Effector CD8-positive, alpha-beta T cell (primary cell): Measurements from ENCODE around the gene CALB2.
"Not testable (repeated sequence)": the region's sequence is repeated elsewhere in the genome, so short reads cannot be mapped to it uniquely, and the experiment has no call there.

ENCODE experiments used
- DNase-seq: peaks from one replicate; lab custom pipeline; 2025; lab: John Stamatoyannopoulos, UW

The CALB2 gene

GRCh38 chr16:71352963-71353460, 5.5 kb upstream of the CALB2 start:
- no peak for DNase-seq

DNA sequence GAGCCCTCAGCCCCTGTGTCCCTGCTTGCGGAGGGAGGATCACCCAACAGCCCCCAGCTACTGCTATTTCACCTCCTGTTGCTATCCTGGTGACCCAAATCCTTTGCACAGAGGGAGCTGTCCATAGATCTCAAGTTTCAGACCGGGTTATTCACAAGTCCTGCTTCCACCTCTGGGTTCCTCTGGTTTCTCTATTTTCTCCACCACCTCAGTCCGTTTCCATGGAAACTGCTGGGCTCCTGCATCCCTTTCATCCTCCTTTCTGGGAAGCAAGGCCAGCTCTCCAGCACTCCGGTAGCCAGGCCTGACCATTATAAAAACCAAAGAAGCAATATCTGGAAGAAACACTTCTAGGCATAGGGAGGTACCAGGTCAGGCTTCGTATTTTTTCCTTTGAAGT, 4.8 kb upstream of the CALB2 start:
- DNase-seq: no peak

GRCh38 chr16:71354156-71354555, 4.4 kb upstream of the CALB2 start:
- DNase-seq: no peak

DNA sequence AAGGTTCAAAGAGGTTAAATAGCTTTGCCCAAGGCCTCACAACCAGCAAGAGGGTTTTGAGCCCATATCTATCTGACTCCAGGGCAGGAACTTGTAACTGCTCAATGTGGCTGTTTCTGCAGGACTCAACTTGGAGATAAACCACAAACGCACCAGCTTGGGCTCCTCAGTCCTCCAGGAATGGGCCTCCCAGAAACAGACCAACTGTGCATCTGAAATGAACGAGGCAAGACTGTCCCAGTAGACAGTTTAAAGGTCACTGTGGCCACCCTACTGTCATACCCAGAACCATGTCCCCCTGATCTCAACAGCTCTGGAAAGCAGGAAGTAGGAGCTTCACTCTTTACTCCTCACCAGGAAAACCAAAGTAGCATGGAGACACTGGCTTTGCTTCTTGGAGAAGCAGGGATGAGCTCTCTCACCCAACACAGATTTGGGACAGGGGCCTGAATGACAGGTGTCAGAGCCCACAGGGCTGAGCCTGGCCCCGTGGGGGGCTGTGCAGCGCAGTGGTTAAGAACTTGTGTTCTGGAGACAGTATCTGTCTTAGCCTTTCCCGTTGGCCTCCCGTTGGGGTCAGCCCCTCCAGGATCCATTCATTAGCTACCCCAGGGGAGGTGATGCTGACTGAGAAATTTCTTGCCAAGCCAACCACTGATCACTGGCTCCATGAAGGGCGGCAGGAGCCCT, 2.3 kb upstream of the CALB2 start:
- DNase-seq: no peak

GRCh38 chr16:71356936-71357335, 1.6 kb upstream of the CALB2 start:
- not testable (repeated sequence) for DNase-seq

DNA sequence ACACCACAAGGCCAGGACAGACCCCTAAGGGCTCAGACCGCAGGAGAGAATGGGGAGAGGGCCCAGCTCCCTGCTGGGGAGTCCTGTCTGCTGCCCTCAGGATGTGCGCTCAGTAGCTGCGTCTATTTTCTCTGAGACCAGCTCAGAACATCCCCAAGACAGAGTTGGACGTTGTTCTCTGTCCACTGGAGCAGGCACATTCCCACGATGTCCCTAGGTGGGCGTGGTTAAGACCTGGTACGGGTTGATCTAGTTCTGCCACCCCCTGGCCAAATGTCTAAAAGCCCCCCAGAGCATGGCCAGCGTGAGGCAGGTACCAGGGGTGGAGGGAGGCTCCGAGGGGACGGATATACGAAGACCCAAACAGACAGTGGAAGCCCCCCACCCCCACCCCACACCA, 842 bp upstream of the CALB2 start:
- DNase-seq: no peak

- DNase-seq: no peak
Observed at GRCh38 chr16:71359431-71359830, 908 bp downstream of the CALB2 start.

DNA sequence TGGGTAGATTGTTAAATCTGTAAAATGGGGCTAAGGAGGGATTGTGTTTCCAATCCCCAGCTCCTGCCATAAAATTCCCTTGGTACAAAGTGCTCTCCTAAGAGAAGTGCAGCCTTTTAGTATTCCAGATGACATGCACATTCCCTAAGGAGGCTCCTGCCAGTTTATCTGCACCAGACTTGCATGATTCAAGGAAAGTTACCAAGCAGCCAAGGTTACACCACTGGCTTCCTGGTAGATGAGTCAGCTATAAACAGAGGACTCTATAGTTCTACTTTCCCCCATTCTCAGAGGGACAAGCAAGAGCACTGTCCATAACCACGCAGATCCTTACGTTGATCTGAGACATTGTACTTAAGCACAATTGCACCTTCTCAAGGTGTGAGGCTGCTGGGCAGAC, 1.9 kb downstream of the CALB2 start:
- no peak for DNase-seq

- DNase-seq: no peak
Observed at GRCh38 chr16:71364133-71364681, 5.7 kb downstream of the CALB2 start.

- DNase-seq: no peak
Observed at GRCh38 chr16:71365021-71365420, 6.5 kb downstream of the CALB2 start.

DNA sequence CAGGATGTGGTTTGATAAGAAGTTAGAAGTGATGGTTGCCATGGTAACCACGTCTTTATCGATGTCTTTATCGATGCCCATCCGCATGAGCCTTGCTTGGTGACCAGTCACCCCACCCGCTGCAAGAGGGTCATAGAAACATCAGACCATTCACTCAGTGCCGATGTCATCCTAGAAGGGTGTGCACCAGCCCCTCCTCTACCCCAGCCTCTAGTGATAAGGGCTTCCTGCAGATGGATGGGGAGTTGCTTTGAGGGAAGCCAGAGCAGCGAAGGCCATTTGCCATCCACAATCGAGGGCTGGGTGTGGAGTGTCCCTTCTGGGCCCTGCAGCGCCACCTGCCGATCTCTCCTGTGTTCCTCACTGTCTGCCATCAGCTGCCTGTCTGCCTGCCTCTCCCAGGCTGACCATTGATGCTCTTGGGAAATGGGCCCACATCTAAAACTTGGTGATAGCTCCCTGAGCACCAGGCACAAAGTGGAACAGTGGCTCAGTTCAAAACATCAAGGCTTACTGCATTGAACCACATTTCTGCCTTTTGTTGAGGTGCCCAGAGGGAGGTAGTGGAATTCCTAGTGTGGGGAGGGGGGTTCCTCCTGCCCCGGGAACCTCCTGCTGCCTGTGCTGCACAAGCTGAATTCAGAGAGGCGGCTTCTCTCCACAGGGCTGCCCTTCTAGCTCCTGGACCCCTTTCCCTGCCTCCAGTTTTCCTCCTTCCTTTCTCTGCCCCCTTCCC, 8.9 kb downstream of the CALB2 start:
- no peak for DNase-seq

- DNase-seq: no peak
Observed at GRCh38 chr16:71368958-71369357, 10.4 kb downstream of the CALB2 start.

- DNase-seq: no peak
Observed at GRCh38 chr16:71369494-71369893, 11.0 kb downstream of the CALB2 start.

DNA sequence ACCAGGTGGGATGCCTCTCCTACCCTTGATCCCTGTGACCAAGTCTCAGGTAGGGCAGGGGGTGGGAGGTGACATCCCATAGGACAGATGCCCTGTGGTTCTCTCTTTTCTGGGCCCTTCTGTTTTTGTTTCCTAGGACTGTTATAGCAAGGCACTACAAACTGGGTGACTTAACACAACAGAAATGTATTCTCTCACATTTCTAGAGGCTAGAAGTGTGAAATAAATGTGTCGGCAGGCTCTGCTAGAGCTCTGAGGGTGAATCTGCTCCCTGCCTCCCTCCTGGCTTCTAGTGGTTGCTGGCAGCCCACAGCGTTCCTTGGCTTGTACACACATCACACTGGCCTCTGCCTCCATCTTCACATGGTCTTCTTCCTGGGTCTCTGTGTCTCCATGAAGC, 12.7 kb downstream of the CALB2 start:
- DNase-seq: no peak

- no peak for DNase-seq
Observed at GRCh38 chr16:71373073-71373472, 14.6 kb downstream of the CALB2 start.

DNA sequence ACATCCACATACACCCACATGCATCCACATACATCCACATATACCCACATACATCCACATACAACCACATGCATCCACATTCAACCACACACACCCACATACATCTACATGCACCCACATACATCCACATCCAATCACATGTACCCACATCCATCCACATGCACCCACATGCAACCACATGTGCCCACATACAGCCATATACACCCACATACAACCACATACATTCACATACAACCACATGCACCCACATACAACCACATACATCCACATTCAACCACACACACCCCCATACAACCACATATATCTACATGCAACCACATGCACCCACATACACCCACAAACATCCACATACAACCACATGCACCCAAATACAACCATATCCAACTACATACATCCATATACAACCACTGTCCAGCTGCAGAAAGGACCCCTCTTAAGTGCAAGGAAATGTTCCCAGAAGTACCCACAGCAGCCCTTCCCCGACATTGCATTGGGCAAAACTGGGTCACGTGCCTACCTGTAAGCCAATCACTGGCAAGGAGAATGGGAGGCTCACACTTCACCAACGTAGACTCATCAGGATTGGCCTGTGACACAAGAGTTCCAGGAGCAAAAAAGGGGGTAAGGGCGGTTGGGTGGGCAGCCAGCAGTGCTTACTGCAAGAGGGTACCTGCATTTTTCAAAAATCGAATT, 18.1 kb downstream of the CALB2 start:
- DNase-seq: no peak

DNA sequence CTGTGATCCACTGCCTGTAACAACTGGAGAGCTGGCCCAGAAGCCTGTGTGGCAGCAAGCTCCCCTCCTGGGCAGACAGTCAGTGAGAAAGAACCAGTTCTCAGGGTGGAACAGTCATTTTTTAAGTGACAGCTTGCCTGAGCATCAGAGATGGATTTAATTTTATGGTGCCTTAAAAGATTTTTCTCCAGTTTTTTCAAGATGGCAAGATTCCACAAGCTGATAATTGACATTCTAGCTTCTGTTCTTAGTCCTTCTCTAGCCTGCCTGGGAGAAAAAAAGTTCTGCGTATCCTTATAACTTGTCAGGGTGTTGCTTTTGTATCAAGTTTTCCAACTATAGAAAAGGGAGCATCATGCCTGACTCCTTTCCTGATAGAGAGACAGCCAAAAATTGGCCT, 21.2 kb downstream of the CALB2 start:
- no peak for DNase-seq

- DNase-seq: no peak
Observed at GRCh38 chr16:71380831-71381230, 22.3 kb downstream of the CALB2 start.

GRCh38 chr16:71383054-71383773, 24.7 kb downstream of the CALB2 start:
- no peak for DNase-seq

GRCh38 chr16:71384073-71384724, 25.7 kb downstream of the CALB2 start:
- no peak for DNase-seq
